ENCODE results near the gene DLL3.

Gene DLL3

DNA sequence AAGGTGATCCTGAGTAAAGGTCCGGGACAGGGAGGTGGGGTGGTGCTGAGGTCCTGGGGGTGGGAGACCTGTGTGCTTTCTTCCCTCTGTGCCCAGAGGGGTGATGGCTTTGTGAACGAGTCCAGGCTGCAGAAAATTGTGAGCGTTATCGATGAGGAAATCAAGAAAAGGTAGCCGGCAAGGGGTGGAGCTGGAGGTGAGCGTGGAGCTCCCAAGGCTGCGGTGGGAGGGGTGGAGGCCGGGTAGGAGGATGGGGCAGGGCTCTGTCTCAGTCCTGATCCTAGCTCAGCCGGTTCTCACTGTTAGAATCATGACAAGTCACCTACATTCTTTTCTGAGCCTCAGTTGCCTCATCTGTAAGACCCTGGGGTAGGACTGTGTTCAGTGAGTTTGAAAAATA, 20.2 kb downstream of the DLL3 start:
- DNase-seq, result no peak

DNA sequence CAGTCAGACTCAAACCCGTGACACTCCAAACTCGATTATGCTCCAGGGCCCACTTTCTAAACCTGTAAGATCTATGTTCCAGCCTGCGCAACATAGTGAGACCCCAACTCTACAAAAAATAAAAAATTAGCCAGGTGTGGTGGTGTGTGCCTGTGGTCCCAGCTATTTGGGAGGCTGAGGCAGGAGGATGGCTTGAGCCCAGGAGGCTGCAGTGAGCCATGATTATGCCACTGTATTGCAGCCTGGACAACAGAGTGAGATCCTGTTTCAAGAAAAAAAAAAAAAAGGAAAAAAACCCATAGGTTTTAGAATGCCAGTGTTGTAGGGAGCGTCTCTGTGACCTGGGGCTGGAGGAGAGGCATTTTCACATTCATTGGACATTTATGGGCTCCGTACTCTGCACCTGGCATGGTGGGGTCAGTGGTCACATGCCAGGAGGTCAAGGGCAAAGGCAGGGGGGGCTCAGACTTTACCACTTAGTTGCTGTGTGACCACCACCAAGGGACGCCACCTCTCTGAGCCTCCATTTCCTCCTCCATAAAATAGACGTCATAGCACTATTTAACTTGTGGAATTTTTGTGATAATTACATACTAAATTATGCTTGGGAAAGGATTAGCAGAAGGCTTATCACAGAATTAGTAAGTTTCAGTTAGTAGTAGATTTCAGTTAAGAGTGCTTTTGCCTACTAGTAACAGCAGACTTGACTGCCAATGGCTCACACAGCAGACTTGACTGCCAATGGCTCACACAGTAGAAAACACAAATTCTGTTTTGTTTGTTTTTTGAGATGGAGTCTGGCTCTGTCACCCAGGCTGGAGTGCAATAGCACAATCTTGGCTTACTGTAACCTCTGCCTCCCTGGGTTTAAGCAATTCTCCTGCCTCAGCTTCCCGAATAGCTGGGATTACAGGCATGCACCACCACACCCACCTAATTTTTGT, 22.1 kb downstream of the DLL3 start:
- DNase-seq, result no peak

DNA sequence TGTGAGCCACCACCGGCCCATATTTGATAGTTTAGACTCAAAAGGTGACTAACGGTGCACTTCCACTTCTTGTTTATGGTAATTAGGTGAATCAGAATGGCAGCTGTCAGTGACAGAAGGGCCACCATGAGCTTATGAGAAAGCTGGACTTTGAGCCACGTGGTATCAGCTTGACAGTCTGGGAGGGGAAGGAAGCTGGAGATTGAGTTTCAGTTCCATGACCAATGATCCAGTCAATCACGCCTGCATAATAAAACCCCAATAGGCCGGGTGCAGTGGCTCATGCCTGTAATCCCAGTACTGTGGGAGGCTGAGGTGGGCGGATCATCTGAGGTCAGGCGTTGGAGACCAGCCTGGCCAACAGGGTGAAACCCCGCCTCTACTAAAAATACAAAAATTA, 25.7 kb downstream of the DLL3 start:
- no peak for DNase-seq

DNA sequence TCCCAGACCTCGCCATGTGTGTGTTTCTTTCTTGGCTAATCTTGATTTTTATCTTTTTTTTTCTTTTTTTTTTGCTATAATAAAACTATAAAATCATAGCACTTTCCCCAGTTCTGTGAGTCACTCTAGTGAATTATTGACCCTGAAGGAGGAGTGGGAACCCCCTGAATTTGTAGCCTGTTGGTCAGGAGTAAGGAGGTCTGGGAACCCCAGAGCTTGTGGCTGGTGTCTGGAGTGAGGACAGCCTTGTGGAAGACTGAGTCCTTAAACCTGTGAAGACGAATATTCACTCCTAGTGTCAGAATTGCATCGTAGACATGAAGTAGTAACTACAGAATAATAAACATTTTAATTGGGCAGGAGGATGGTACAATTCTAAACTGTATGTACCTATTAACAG, 26.5 kb downstream of the DLL3 start:
- DNase-seq, result no peak

DNA sequence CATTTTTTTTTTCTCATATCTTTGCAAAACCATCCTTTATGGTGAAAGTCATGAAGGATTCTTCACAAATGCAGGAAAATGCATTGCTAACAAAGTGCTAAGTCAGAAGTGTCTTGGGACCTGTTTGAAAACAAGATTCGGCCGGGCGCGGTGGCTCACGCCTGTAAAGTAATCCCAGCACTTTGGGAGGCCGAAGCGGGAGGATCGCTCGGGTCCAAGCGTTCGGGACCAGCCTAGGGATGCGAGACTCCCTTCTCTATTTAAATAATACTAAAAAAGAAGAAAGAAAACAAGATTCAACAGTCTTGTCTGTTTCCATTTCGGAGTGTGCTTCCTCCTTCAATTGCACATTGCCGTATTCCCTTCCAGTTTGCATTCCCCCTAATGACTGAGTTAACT, 33.1 kb downstream of the DLL3 start:
- DNase-seq, result no peak

DNA sequence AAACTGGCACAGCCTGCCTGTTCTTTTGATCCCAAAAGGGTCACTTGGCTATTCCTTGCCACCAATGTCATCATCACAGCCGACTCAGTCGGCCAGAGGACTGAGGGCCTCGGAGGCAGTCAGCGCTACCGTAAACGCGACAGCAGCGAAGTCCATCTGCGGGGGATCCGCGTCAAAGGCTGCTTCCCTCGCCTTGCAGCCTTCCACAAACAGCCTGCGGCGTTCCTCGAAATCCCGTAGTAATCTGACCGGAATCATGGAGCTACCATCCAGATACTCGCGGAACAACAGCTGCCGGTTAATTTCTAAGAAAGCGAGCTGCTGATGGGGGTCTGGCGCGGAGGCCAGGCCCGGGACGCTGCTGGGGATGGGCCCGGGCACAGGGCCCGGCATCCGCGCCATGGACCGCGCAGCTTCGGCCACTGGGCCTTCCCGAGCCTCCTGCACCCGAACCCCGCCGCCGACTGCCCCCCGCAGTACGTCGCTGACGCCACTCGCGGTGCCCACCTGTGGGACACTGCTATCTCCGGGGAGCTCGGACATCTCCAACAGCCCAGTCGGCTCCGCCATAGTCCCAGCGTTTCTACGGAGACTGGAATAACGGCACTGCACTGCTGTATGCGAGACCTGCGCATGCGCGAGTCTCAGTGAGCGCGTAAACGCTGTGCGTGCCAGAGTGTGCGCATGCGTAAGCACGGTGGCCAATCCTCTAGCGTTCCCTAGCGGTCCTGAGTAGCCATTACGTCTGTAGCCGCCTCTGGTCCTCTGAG, 33.7 kb downstream of the DLL3 start, which contains the start of gene EID2B:
Gene EID2B (minus strand): TSS at position 620 of the 770 bp plus-strand sequence. CDS start 50 bp downstream, at position 570.
- DNase-seq, result peak; percentile 96

DNA sequence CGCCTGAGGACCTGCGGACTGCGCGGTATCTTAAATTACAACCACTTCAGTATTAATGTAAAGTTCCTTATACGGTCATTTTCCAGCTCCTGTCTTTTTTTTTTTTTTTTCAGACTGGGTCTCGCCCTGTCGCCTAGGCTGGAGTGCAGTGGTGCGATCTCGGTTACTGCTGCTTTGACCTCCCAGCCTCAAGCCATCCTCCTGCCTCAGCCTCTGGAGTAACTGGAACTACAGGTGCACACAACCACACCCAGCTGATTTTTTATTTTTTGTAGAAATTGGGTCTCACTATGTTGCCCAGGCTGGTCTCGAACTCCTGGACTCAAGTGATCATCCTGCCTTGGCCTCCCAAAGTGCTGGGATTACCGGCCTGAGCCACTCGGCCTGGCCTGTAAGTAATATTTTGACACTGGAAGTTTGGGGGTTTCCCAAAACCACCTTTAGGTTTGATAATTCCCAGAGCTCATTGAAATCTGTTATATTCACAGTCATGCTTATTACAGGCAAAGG, 34.3 kb downstream of the DLL3 start:
- no peak for DNase-seq

DNA sequence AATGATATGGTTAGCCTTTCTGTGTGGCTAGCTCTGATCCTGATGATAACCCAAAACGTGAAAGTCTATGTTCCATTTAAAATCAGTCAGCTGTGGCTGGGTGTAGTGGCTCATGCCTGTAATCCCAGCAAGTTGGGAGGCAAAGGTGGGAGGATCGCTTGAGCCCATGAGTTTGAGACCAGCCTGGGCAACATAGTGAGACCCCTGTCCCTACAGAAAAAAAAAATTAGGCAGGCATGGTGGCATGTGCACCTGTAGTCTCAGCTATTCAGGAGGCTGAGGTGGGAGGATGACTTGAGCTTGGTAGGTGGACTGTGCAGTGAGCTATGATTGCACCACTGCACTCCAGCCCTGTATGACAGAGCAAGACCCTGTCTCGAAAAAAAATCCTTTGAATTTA, 35.0 kb downstream of the DLL3 start:
- DNase-seq, result no peak

DNA sequence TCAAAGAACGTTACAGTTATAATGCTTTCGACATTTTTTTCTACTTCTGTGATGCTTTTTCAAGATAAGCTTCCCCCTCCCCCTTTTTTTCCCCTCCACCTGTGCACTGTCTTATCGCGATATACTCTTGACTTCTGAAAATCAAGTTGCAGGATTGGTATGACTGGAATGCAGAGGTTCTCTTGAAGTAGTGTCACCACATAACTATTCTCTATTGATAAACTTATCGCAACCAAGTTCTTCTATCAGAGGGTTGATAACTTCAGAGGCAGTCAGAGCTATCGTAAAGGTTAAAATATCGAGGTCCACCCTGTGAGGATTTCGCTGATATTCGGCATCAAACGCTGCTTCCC, 40.4 kb downstream of the DLL3 start:
- no peak for DNase-seq

DNA sequence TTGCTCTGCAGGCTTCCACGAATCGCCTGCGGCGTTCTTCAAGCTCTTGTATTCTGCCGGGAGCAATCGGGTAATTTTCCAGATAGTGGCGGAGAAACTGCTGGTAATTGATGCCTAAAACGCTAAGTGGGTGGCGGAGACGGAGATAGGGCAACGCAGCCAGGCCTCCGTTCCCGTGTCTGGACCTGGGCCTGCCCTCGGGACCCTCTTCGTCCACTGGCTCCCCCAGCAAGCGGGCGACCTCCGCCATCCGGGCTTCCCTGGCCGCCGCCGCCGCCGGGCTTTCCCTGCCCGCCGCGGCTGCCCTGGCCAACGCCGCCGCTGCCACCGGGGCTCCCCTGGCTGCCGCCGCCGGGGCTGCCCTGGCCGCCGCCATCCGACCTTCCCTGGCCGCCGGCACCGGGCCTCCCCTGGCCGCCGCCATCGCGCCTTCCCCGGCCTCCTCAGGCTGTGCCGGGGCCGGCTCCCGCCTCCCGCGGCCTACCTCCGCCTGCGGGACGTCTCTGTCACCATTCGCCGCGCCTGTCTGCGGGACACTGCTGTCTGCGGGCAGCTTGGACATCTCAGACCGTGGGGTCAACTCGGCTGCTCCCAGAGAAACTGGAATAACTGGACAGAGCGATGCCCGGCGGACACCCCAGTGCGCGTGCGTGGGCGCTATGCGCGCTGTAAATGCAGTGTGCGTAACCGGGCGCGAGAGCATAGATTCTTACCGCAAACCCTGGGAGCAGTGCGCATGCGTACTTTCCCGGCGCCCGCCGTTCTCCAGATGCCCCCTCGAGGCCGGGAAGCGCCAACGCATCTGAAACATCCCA, 41.0 kb downstream of the DLL3 start, which contains the start of gene EID2:
Gene EID2 (minus strand): TSS at position 644 of the 815 bp plus-strand sequence. CDS start 82 bp downstream, at position 562.
- peak; percentile 96 for DNase-seq

DNA sequence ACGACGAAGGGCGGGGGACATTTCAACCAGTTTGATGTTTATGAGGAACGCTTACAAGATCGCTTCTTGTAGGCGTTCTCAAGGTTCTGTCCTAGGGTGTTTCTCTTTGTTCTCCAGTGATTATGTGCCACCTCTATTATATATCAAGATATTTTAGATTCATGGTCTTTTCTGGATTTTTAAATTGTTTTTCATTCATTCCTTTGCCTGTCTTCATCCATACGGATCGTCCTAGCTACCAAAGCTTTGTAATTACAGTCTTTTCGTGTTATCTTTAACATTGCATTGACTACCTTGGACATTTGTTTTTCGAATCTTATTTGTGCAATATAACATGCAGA, 41.6 kb downstream of the DLL3 start:
- no peak for DNase-seq

DNA sequence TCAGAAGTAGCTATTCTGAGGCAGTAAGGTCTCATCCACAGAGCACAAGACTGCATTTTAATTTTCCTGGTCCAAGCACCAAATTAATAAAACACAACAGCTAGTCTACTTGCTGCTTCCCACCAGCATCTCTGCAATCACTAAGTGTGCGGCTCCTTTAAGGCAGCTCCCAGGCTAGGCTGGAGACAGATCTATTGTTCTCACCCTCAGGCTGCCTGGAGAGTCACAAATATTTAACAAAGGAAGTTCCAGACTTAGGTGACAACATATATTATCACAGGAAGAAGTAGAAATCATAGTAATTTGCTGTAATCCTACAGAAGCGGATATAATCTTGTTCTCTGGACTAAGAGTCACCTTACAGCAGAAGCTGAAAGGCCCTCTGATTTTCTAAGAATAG, 43.5 kb downstream of the DLL3 start:
- no peak for DNase-seq

DNA sequence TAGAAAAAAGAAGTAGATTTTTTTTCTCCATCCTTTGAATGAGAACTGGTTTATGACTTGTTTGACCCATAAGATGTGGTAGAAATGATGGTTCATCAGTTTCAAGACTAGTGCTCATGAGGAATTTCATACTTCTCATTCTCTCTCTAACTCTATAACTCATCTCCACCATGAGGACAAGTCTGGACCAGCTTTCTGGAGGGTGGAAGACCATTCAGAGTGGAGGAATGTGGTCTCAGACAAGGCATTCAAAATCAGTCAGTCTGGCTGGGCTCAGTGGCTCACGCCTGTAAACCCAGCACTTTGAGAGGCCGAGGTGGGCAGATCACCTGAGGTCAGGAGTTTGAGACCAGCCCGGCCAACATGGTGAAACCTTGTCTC, 44.7 kb downstream of the DLL3 start:
- DNase-seq, result no peak

DNA sequence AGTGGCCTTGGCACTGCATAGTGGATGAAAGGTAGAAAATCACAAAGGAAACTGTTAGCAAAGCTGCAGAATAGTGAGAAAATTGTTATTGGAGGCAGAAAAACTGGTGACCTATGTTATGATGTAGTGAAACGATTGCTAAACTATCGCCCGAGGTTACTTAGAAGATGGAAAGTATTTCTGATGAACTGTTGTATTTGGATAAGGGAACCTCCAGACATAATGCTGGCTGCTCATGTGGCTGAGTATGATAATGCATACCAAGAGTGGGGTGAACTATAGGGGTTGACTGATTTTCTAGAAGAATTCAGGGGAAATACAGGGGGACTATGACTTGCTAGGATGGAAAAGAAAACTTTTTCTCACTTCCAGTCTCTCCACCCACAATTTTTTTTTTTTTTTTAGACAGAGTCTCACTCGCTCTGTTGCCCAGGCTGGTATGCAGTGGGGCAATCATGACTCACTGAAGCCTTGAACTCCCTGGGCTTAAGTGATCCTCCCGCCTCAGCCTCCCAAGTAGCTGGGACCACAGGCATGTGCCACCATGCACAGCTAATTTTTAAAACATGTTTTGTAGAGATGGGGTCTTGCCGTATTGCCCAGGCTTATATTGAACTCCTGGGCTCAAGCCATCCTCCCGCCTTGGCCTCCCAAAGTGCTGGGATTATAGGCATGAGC, 45.6 kb downstream of the DLL3 start:
- peak; percentile 41 for DNase-seq

DNA sequence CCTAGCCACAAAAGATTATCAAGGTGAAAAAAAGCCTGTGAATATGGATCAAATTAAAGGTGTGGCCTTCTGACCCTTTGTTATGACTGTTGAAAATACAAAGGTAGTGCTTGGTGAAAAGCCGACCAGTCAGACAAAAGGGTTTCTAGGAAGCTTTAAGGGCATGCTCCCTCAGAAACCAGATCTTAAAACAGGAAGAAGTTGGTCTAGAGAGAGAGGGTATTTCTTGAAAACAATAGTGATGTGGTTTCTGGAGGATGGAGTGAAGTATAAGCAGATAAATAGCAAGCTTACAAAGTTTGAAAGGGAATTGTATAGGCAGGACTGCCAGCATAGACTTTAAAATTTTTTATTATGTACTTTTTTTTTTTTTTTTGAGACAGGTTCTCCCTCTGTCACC, 46.2 kb downstream of the DLL3 start:
- no peak for DNase-seq

DNA sequence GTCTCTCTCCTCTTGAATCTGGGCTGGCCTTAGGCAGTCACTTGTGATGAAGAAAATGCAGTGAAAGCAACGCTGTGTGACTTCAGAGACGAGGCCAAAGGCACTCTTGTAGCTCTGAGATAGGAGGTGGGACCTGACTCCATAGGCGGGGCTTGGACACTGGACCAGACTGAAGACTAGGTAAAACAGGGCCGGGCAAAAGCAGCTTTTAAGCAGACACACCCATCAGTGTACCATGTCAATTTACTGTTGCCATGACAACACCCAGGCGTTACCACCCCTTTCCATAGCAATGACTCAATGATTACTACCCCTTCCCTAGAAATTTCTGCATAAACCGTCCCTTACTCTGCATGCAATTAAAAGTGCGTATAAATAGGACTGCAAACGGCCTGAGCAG, 47.9 kb downstream of the DLL3 start:
- no peak for DNase-seq

DNA sequence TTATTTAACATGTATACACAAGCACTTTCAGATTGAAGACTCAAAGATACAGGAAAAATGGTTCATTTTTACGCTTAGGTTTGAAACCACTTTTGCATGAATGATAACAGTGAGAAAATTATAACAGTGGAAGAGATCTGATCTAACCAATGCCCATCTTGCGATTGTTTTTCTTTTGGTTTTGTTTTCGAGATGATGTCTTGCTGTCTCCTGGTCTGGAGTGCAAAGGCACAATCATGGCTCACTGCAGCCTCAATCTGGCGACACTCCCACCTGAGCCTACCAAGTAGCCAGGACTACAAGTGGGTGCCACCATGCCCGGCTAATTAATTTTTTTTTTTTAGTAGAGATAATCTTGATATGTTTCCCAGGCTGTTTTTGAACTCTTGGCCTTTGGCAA, 51.5 kb downstream of the DLL3 start:
- DNase-seq, result no peak

DNA sequence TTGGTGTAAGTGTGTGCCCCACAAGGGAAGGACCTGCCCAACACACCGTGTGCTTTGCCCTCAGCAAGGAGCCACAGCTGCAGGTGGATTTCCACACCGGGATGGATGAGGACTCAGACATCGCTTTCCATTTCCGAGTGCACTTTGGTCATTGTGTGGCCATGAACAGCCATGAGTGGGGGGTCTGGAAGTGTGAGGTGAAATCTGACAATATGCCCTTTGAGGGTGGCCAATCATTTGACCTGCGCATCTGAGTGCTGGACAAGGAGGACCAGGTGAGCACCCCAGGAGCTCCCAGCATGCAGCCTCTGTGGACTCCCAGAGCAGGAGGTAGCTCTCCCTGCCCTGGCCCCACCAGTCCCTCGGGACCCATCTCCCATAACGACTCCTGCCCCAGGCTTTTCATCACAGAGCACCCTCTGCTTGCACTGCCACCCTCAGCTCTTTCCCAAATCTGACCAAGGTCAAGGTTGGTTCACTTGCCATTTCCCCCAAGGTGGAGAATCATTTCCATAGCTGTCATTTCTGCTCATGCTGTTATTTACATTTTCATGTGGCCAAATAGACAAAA, 54.4 kb downstream of the DLL3 start:
- no peak for DNase-seq

DNA sequence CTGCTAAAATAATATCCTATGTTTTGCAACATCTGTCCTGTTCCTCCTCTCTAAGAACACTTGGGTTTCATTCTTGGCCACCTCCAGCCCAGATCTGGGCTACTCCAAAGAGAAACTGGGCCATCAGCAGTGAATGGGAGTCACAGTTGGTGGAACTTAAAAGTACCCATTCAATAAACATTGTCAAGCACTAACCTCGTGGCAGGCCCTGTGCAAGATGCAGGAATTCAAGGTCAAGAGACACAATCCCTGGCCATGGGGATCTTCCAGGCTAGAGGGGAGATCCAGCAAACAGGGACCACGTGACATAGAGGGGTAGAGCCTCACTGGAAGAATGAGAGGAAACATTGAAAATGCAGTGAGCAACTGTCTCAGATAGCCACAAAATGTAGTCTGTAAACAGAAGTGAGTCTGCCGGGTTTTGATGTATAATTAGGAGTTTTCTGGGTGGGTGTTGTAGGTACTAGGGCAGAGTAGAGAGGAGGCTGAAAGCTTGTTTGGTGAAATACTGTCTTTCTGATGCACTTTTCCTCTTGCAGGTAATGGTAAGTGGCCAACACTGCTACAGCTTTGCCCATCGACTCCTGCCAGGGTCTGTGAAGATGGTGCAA, 56.1 kb downstream of the DLL3 start:
- DNase-seq, result no peak

DNA sequence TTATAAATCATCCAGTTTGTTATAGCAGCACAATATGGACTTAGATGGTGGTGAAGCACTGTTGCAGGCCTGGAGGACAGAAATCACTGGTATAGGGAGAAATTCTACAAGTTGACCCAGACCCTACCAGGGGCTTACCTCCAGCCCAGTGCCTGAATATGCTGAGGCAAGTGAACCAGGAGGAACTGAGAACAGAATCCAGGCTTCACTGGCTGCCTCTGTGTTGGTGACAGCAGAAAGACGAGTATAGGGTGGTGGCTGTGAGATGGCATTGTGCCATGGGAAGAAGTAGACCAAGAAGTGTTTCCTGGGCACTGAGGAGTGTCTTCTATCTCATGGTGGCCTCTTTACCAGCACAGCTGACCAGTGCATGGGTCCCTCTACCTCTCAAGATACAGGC, 57.1 kb downstream of the DLL3 start:
- no peak for DNase-seq
